ENCODE data around the gene ZNF853. TPM values are rescaled to one million over a fixed set of nuclear protein-coding genes. Genes with fewer than 3 reads are reported as not detected.

ZNF853 gene
- total RNA-seq, 2 experiments from 2014 or later = 0.55 to 0.60 TPM

DNA sequence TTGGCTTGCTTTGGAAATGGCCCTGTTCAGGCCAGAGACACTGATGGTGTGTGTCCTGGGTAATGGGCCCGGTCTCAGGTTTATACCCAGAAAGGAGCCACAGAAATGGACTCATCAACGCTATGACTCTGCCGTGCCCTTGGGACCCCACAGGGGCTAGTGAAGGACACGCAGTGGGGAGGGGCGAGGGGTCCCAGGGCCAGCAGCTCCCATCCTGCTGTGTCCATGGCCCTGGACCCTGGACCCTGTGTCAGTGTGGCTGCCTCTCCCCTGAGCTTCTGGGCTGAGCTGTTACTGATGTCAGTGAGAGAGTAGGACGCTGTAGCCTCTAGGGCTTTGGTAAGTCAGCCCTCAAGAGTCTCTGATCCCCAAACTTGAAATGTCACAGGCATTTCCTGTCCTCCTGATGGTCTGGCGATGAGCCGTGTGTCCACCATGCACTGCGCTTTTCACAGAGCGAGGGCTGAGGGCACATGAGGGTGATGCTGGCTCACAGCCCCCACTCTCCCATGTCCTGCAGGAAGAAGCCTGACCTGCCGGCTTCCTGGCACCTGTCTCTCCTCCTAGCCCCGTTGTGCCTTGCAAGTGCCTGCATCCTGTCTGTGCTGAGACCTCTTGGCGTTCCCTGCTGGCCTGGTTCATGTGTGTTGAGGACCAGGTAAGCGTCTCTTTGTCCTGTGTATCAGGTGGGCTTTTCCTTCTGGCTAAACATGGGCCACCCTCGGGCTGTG lies 26.1 kb downstream of the ZNF853 start:
- peaks cover 73% of the 10 kb centered on the region for H3K36me3 ChIP-seq (ENCODE audit: insufficient read depth, low read length)
- H4K20me1 ChIP-seq (ENCODE audit: insufficient read depth, low read length) = no peaks in the 10 kb centered on the region
- H3K79me2 ChIP-seq (ENCODE audit: insufficient read depth, low read depth, low read length) = peaks cover 17% of the 10 kb centered on the region
- H3K4me1 ChIP-seq (ENCODE audit: insufficient read depth, low read length, poor library complexity, severe bottlenecking) = peaks cover 11% of the 10 kb centered on the region
- CTCF ChIA-PET (ENCODE audit: unreplicated experiment) = interaction anchor here (0.5 kb wide), 1 partner anchor 195 kb away, joined by 3 read pairs; no protein-coding TSS in a partner anchor
- H3K4me3 ChIP-seq (ENCODE audit: low read depth, low read length, poor library complexity, severe bottlenecking) = no peak overlapping the region
- H3K9me2 ChIP-seq (ENCODE audit: insufficient read depth, low read length) = no peaks in the 10 kb centered on the region
- no peak overlapping the region for H3K27ac ChIP-seq (ENCODE audit: low read depth, low read length, poor library complexity, severe bottlenecking)
- DNase-seq (ENCODE audit: low spot score) = no peak
- TF ChIP-seq EZH2phosphoT487 (IDR thresholded peaks at IDR 0.05; ENCODE audit: borderline replicate concordance, low read depth, low read length) = no peak
- TF ChIP-seq CTCF (conservative IDR thresholded peaks at IDR 0.05; ENCODE audit: low read length) = no peak
- no peak overlapping the region for H3K4me2 ChIP-seq (ENCODE audit: low read length)
- H2AFZ ChIP-seq (ENCODE audit: low read length) = no peak overlapping the region
- H3K9me3 ChIP-seq (ENCODE audit: low read length) = no peaks in the 10 kb centered on the region
- BruUV-seq (replicated peaks) = no TSS peak
- intact Hi-C loops (cut with micrococcal nuclease; ENCODE audit: unreplicated experiment) = no loop called here
- POLR2A ChIA-PET = no interaction called here

GRCh38 chr7:6642239-6642839 lies 26.9 kb downstream of the ZNF853 start:
- Histone ChIP-seq H3K79me2 (ENCODE audit: insufficient read depth, low read depth, low read length) (peaks cover 17% of the 10 kb centered on the region), H3K4me1 (ENCODE audit: insufficient read depth, low read length, poor library complexity, severe bottlenecking) (peaks cover 7% of the 10 kb centered on the region), H3K9me3 (ENCODE audit: low read length) (no peaks in the 10 kb centered on the region), H4K20me1 (ENCODE audit: insufficient read depth, low read length) (no peaks in the 10 kb centered on the region), H3K4me2 (ENCODE audit: low read length) (no peak overlapping the region), H2AFZ (ENCODE audit: low read length) (no peak overlapping the region), H3K9me2 (ENCODE audit: insufficient read depth, low read length) (no peaks in the 10 kb centered on the region), H3K4me3 (ENCODE audit: low read depth, low read length, poor library complexity, severe bottlenecking) (no peak overlapping the region), H3K36me3 (ENCODE audit: insufficient read depth, low read length) (peaks cover 82% of the 10 kb centered on the region), H3K27ac (ENCODE audit: low read depth, low read length, poor library complexity, severe bottlenecking) (no peak overlapping the region)
- POLR2A ChIA-PET = no interaction called here
- TF ChIP-seq EZH2phosphoT487 (IDR thresholded peaks at IDR 0.05; ENCODE audit: borderline replicate concordance, low read depth, low read length) = no peak
- no peak for TF ChIP-seq CTCF (conservative IDR thresholded peaks at IDR 0.05; ENCODE audit: low read length)
- DNase-seq (ENCODE audit: low spot score) = no peak
- intact Hi-C loops (cut with micrococcal nuclease; ENCODE audit: unreplicated experiment) = no loop called here
- BruUV-seq (replicated peaks) = no TSS peak
- CTCF ChIA-PET (ENCODE audit: unreplicated experiment) = no interaction called here

All from OCI-LY7 (cell line).